A673 (cell line): Measurements from ENCODE around the gene CTCF. TPM values are rescaled to one million over a fixed set of nuclear protein-coding genes. Genes with fewer than 3 reads are reported as not detected.

Experiments
- BruUV-seq: library from RNA; stranded (reverse); fragments of 400-500 nt; replicated peaks from 2 replicates; lab custom pipeline; 2021; lab: Mats Ljungman, UMichigan
- CTCF ChIA-PET: fragments of 300-600 bp; sonication (Branson Sonifier 250); formaldehyde crosslinking; loops from one replicate; lab custom pipeline; 2022; ENCODE audit warnings: antibody characterized with exemption; lab: Charles Lee
- POLR2A ChIA-PET: fragments of 300-600 bp; sonication (Branson Sonifier 250); formaldehyde crosslinking; loops from one replicate; lab custom pipeline; 2022; ENCODE audit warnings: antibody characterized with exemption; ENCODE audit not compliant: low non-redundant PET; lab: Charles Lee
- DNase-seq: peaks from one replicate; pipeline ENCODE4 v3.0.0-alpha.2; 2015; ENCODE audit warnings: low spot score
- H3K27ac ChIP-seq: fragments of 200-600 bp; sonication (generic); 2 replicates; pipeline ENCODE4 v1.5.1; 2016; ENCODE audit warnings: mixed run types, low read depth, mild to moderate bottlenecking, mixed read lengths, antibody characterized with exemption, low read length; ENCODE audit not compliant: poor library complexity, severe bottlenecking
- H3K27me3 ChIP-seq: fragments of 200-600 bp; sonication (generic); replicated peaks from 2 replicates; pipeline ENCODE4 v1.6.1; 2017; ENCODE audit warnings: mixed run types, low read depth, mild to moderate bottlenecking, mixed read lengths, antibody characterized with exemption, low read length; ENCODE audit not compliant: insufficient read depth, poor library complexity
- H3K36me3 ChIP-seq: fragments of 200-600 bp; sonication (generic); 2 replicates; pipeline ENCODE4 v1.6.1; 2016; ENCODE audit warnings: mixed run types, mild to moderate bottlenecking, mixed read lengths, antibody characterized with exemption, low read length; ENCODE audit not compliant: insufficient read depth, poor library complexity, severe bottlenecking
- H3K4me1 ChIP-seq: fragments of 200-600 bp; sonication (generic); 2 replicates; pipeline ENCODE4 v1.6.1; 2017; ENCODE audit warnings: mixed run types, mild to moderate bottlenecking, mixed read lengths, antibody characterized with exemption, low read length; ENCODE audit not compliant: insufficient read depth, poor library complexity, severe bottlenecking
- H3K4me3 ChIP-seq: fragments of 200-600 bp; sonication (generic); 2 replicates; pipeline ENCODE4 v1.5.1; 2016; ENCODE audit warnings: low read depth, mixed run types, mild to moderate bottlenecking, mixed read lengths, low read length; ENCODE audit not compliant: poor library complexity, severe bottlenecking
- H3K9me3 ChIP-seq: fragments of 200-600 bp; sonication (generic); 2 replicates; pipeline ENCODE4 v1.6.1; 2016; ENCODE audit warnings: mixed run types, low read depth, mild to moderate bottlenecking, mixed read lengths, antibody characterized with exemption, low read length; ENCODE audit not compliant: poor library complexity, severe bottlenecking
- CTCF ChIP-seq: fragments of 300-800, 200-600 bp; sonication (generic); conservative IDR thresholded peaks from 2 replicates; pipeline ENCODE4 v1.5.1; 2017; ENCODE audit warnings: low read depth, mild to moderate bottlenecking, antibody characterized with exemption, low read length, moderate library complexity, mixed read lengths
- EZH2 ChIP-seq: fragments of 200-600 bp; sonication (generic); IDR thresholded peaks from 2 replicates; pipeline ENCODE4 v1.6.1; 2017; ENCODE audit warnings: borderline replicate concordance, low read depth, mild to moderate bottlenecking, mixed read lengths, antibody characterized with exemption, low read length; ENCODE audit not compliant: poor library complexity, severe bottlenecking
- intact Hi-C: fragments of 100-400 bp; cut with micrococcal nuclease; formaldehyde crosslinking; loops from one replicate; pipeline ENCODE4 v1.10.0; 2022; ENCODE audit not compliant: unreplicated experiment
- total RNA-seq: library from RNA; stranded (reverse); gene quantifications from 2 replicates; pipeline ENCODE4 v1.2.3, GENCODE V29; 2021

Gene CTCF
- total RNA-seq, 1 experiment from 2014 or later: 74.7 TPM

DNA sequence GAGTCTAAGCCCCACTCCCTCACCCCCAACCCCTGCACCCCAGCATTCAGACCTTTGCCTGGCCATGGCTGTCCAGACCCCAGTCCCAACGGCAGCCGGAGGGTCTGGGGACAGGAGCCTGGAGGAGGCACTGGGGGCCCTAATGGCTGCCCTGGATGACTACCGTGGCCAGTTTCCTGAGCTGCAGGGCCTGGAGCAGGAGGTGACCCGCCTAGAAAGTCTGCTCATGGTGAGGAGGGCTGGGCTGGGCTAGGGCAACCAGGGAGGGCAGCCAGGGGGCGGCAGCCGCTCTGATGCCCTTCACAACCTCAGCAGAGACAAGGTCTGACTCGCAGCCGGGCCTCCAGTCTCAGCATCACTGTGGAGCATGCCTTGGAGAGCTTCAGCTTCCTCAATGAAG lies 19.3 kb upstream of the CTCF start:
- Histone ChIP-seq H3K27me3 (peaks cover 4% of the 10 kb centered on the region), H3K36me3 (peaks cover 8% of the 10 kb centered on the region), H3K4me3 (no peak overlapping the region), H3K4me1 (peaks cover 6% of the 10 kb centered on the region), H3K27ac (no peak overlapping the region), H3K9me3 (no peaks in the 10 kb centered on the region)
- TF ChIP-seq EZH2: no peak
- no peak for TF ChIP-seq CTCF
- no TSS peak for BruUV-seq
- no peak for DNase-seq
- intact Hi-C loops: no loop called here
- ChIA-PET CTCF (no interaction called here), POLR2A (no interaction called here)

DNA sequence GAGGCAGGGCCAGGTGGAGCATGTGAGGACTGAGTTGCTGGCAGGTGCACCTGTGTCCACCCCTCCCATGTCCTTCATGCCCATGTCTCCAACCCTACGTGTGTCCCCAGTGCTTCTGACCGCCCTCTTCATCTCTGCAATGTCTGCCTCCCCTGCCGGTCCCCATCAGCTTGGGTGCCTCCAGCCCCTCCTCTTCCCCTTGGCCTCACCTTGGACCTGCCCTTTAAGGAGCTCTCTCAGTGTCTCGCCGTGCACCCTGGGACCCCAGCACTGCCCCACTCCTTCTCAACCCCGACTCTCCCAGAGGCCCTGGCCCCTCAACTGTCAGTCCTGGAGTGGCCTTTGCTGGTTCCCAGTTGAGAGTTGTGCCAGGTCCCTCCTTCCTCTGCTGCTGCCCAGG lies 18.7 kb upstream of the CTCF start:
- TF ChIP-seq CTCF (no peak), EZH2 (no peak)
- peaks cover 8% of the 10 kb centered on the region for H3K36me3 ChIP-seq
- H3K4me1 ChIP-seq: peaks cover 1% of the 10 kb centered on the region
- CTCF ChIA-PET: no interaction called here
- H3K9me3 ChIP-seq: no peaks in the 10 kb centered on the region
- no TSS peak for BruUV-seq
- no peak overlapping the region for H3K27ac ChIP-seq
- POLR2A ChIA-PET: no interaction called here
- intact Hi-C loops: no loop called here
- H3K4me3 ChIP-seq: no peak overlapping the region
- no peaks in the 10 kb centered on the region for H3K27me3 ChIP-seq
- DNase-seq: no peak

- Histone ChIP-seq H3K4me3 (no peak overlapping the region), H3K4me1 (no peaks in the 10 kb centered on the region), H3K27ac (no peak overlapping the region), H3K9me3 (no peaks in the 10 kb centered on the region), H3K36me3 (peaks cover 8% of the 10 kb centered on the region), H3K27me3 (no peaks in the 10 kb centered on the region)
- ChIA-PET CTCF (interaction anchor here (0.6 kb wide), 1 partner anchor 23 kb away, joined by 3 read pairs; no protein-coding TSS in a partner anchor), POLR2A (no interaction called here)
- DNase-seq: no peak
- no TSS peak for BruUV-seq
- intact Hi-C loops: no loop called here
- TF ChIP-seq EZH2 (no peak), CTCF (no peak)
Measured at GRCh38 chr16:67544329-67544841, 17.9 kb upstream of the CTCF start.
